DND-41 (cell line): Measurements from ENCODE around the gene ANO2.

Source experiments
- EZH2 ChIP-seq: IDR thresholded peaks from 3 replicates; pipeline ENCODE4 v1.6.1; 2012; ENCODE audit warnings: borderline replicate concordance, low read depth, mild to moderate bottlenecking, moderate library complexity, low read length, inconsistent platforms; ENCODE audit not compliant: severe bottlenecking
- TF ChIP-seq, protein P1 (sequence below): IDR thresholded peaks from 2 replicates; pipeline ENCODE4 v1.5.1; 2012; ENCODE audit warnings: borderline replicate concordance, low read length, moderate library complexity, mild to moderate bottlenecking; ENCODE audit not compliant: poor library complexity, severe bottlenecking; ENCODE audit errors: extremely low read depth

DNA sequence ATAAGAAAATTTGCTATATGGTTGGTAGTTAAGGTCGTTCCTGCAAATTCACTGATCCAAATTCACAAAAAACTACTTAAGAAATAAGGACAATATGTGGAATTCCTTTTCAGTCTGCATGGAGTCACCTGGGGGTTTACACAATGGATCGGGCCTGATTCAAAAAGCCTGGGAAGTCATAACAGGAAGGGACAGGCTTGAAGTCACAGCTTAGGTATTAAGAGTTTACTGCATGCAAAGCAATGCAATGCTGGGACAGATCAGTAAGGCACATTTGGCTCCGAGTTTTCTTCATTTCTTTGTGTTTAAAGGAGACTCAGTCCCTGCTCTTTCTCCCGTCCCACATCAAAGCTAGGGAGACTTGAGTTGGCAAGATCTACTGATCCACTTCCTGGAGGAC is 359.9 kb downstream of the ANO2 start:
- TF ChIP-seq, protein P1, sequence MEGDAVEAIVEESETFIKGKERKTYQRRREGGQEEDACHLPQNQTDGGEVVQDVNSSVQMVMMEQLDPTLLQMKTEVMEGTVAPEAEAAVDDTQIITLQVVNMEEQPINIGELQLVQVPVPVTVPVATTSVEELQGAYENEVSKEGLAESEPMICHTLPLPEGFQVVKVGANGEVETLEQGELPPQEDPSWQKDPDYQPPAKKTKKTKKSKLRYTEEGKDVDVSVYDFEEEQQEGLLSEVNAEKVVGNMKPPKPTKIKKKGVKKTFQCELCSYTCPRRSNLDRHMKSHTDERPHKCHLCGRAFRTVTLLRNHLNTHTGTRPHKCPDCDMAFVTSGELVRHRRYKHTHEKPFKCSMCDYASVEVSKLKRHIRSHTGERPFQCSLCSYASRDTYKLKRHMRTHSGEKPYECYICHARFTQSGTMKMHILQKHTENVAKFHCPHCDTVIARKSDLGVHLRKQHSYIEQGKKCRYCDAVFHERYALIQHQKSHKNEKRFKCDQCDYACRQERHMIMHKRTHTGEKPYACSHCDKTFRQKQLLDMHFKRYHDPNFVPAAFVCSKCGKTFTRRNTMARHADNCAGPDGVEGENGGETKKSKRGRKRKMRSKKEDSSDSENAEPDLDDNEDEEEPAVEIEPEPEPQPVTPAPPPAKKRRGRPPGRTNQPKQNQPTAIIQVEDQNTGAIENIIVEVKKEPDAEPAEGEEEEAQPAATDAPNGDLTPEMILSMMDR = no peak
- TF ChIP-seq EZH2 = no peak
